DMS 273 (cell line): ENCODE results near the gene TOR2A.

ENCODE experiments used
- DNase-seq: peaks from one replicate; lab custom pipeline; 2025; ENCODE audit not compliant: unreplicated experiment; lab: John Stamatoyannopoulos, UW

Gene TOR2A

GRCh38 chr9:127744398-127745110 lies 9.5 kb upstream of the TOR2A start:
- no peak for DNase-seq

GRCh38 chr9:127742435-127743088 lies 7.5 kb upstream of the TOR2A start:
- DNase-seq: peak; percentile 97

DNA sequence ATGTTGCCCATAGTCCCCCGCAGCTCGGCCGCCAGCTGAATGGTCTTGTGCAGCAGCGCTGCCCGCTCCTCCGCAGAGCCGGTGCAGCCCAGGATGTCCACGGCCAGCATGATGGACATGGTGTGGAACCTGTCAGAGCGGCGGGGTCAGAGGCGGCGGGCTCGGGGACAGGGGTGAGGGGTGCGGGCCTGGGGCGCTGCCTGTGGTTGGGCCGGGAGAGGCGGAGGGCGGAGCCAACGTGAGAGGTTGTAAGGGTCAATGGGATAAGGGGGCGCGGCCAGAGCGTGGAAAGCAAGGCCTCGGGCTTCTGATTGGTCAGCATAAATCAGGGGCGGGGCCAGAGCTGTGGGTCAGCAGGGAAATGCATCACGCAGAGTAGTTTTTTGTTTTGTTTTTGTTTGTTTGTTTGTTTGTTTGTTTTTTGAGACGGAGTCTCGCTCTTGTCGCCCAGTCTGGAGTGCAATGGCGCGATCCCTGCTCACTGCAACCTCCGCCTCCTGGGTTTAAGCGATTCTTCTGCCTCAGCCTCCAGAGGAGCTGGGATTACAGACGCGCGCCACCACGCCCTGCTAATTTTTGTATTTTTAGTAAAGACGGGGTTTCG lies 6.8 kb upstream of the TOR2A start:
- no peak for DNase-seq

DNA sequence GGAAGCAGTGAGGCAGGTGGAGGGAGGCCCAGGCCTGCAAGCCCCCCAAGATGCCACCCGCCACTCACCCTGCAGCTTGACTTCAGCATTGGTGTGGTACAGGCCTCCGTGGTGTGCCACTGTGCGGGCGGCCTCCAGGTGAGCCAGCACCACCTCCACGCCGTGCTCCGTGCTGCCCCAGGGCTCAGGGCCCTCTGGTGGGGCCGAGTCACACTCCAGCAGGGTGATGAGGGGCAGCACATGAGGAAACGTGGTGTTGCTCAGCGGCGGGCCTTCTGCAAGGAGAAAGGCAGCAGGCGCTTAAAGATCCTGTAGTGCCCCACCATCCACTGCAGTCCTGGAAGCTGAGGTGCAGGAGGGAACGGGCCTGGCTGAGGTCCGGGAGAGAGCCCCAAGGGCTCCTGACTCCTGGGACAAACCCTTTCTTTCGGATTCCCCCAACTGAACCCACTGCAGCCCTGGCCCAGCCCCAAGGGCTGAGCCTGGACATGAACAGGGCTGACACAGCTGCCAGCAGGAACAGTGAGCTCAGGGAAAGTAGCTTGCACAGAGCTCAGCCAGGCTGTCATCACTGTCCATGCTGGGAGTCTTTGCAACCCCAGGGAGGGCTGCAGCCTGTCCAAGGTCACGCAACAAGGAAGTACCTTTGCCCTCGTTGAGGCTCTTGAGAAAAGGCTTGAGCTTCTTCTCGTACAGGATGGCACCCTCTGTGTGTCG lies 4.7 kb upstream of the TOR2A start:
- DNase-seq: peak; percentile 71

- no peak for DNase-seq
Measured at GRCh38 chr9:127738666-127739065, 3.6 kb upstream of the TOR2A start.

- no peak for DNase-seq
Measured at GRCh38 chr9:127735530-127736185, 564 bp upstream of the TOR2A start.

GRCh38 chr9:127734247-127734746 lies 797 bp downstream of the TOR2A start:
- DNase-seq: no peak

DNA sequence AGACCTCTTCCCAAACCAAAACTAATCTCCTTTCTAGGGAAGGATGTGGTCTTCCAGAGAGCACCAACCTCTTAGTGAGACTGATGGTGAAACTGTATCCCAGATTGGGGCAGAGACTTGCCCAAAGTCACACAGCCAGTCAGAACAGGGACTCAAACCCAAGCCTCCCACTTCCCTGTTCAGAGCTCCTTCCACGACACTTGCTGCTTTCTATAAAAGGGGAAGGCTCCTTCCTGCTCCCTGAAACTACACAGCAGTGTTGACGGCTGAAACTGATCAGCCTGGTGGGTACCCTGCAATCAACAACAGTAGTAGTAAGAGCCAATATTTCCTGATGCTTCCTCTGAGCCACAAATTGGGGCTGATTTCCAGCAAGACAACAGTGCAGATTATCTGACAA lies 1.5 kb downstream of the TOR2A start:
- DNase-seq: no peak

GRCh38 chr9:127732444-127732843 lies 2.6 kb downstream of the TOR2A start:
- DNase-seq: no peak

- no peak for DNase-seq
Measured at GRCh38 chr9:127731938-127732337, 3.2 kb downstream of the TOR2A start.

DNA sequence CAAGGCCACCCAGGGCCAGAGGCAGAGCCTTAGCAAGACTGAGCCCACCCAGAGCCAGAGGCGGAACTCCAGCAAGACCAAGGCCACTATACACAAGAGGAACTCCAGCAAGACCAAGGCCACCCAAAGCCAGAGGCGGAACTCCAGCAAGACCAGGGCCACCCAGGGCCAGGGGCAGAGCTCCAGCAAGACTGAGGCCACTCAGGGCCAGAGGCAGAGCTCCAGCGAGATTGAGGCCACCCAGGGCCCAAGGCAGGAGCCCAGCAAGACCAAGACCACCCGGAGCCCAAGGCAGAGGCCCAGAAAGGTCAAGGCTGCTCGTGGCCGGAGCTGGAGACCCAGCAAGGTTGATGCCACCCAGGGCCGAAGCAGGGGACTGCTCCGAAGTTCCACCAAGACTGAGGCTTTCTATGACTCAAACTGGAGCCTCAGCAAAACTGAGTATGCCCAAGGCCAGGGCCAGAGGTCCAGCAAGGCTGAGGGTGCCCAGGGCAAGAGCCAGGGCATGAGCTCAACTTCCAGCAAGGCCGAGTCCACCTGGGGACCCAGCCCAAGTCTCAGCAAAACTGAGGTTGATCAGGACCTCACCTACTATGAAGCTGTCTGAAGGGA lies 4.2 kb downstream of the TOR2A start:
- no peak for DNase-seq

GRCh38 chr9:127730262-127730661 lies 4.8 kb downstream of the TOR2A start:
- DNase-seq: no peak

- DNase-seq: no peak
Measured at GRCh38 chr9:127729522-127730256, 5.4 kb downstream of the TOR2A start.

- no peak for DNase-seq
Measured at GRCh38 chr9:127728808-127729207, 6.3 kb downstream of the TOR2A start.

DNA sequence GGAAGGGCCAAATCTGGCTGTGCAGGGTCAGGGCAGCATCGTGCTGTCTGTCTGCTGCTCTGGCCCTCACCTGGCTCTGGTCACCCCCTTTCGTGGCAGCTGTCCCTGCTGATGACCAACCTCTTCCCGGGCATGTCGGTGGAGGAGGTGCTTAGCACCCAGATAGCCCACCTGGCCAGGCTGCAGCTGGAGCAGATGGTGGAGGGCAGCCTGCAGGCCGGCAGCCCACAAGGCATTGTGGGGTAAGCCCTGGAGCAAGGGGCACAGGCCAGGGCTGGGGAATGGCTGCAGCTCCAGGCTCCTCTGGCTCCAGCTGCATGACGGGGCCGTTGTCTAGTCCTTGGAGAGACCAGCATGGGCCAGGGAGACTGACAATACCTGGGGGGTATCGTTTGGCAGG lies 8.2 kb downstream of the TOR2A start:
- DNase-seq: no peak

GRCh38 chr9:127724012-127724411 lies 11.1 kb downstream of the TOR2A start:
- DNase-seq: peak; percentile 60

DNA sequence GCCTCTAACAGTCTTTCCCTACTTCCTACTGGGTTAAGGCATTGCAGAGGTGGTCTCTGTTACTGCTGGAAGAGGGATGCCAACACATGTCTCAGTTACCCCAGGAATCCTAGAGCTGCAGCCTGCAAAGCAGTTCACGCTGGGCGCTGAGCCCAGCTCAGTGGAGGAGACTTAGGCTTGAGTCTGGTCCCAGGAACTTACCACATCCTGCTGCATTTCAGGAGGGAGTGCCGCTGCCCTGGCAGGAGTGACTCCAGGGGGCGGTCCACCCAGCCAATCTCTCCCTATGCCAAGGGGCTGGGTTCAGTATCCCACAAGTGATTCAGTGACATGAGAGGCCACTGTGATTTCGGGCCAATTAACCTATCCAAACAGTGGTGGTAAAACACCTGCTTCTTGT lies 11.7 kb downstream of the TOR2A start:
- DNase-seq: peak; percentile 43

DNA sequence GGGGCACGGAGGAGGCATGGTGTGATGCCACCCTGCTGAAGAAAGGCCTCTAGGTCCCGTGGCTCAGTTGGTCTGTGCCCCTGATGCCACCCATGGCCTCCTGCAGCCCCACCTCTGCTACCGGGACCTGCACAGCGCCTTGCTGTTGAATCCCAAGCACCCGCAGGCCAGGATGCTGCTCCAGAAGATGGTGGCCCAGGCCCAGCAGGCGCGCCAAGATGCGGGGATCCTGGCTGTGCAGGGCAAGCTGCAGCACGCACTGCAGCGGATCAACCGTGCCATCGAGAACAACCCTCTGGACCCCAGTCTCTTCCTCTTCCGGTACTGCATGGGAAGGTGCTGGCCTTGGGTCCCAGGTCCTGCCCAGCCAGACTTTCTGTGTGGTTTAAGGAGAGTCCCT lies 12.1 kb downstream of the TOR2A start:
- no peak for DNase-seq

DNA sequence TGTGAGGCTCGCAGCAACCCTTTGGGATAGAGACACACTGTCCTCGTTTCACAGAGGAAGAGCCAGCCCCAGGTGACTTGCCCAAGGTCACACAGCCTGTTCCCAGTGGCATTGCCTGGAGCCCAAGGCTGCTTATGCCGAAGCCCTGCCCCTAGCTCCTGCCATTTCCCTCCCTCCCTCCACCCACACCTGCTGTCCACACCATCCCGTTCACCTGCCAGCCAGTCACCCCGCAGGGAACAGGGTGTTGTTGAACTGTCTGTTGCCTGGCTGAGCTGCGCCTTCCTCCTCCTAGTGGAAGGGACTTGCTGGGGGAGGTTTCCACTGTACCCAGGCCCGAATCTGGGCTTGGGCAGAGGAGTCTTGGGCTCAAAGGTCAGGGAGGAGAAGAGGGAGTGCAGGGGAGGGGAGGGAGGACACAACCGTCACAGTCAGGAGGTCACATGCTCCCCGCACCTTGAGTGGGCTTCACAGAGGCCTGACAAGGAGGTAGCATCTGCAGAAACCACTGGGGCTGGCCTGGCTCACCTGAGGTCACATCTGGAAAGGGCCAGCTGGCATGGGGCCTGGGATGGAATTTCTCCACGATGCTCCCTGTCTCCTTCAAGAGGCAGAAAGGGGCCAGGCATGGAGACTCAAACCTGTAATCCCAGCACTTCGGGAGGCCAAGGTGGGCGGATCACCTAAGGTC lies 12.9 kb downstream of the TOR2A start:
- DNase-seq: no peak
